PFSK-1 (cell line): ENCODE data around the gene LRRTM2.

ENCODE experiments used
- FOXP2 ChIP-seq: optimal IDR thresholded peaks from 2 replicates; pipeline ENCODE3; 2011; ENCODE audit warnings: borderline replicate concordance, control low read depth, inconsistent platforms; ENCODE audit not compliant: insufficient read depth; ENCODE audit errors: extremely low read length, extremely low read depth
- POLR2AphosphoS5 ChIP-seq: IDR thresholded peaks from 2 replicates; pipeline ENCODE4 v1.6.1; 2012; ENCODE audit warnings: low read depth, mild to moderate bottlenecking, control low read depth, low read length, moderate library complexity
- SIN3A ChIP-seq: IDR thresholded peaks from 2 replicates; pipeline ENCODE4 v1.6.1; 2012; ENCODE audit warnings: mild to moderate bottlenecking, low read length, moderate library complexity, borderline replicate concordance; ENCODE audit not compliant: insufficient read depth
- TAF1 ChIP-seq: IDR thresholded peaks from 2 replicates; pipeline ENCODE4 v1.6.1; 2012; ENCODE audit warnings: low read length, control low read depth, borderline replicate concordance; ENCODE audit not compliant: insufficient read depth
- TF ChIP-seq, protein P1 (sequence below), 2 experiments: IDR thresholded peaks; 2 replicates each; pipeline versions ENCODE4 v1.6.1 to v1.8.0; 2011 to 2012; ENCODE audit warnings: low read depth in 2 of 2, low read length in 2 of 2, control low read depth in 1 of 2, inconsistent platforms in 1 of 2, mild to moderate bottlenecking in 1 of 2, moderate library complexity in 1 of 2; ENCODE audit not compliant: insufficient read depth in 1 of 2

LRRTM2 gene

DNA sequence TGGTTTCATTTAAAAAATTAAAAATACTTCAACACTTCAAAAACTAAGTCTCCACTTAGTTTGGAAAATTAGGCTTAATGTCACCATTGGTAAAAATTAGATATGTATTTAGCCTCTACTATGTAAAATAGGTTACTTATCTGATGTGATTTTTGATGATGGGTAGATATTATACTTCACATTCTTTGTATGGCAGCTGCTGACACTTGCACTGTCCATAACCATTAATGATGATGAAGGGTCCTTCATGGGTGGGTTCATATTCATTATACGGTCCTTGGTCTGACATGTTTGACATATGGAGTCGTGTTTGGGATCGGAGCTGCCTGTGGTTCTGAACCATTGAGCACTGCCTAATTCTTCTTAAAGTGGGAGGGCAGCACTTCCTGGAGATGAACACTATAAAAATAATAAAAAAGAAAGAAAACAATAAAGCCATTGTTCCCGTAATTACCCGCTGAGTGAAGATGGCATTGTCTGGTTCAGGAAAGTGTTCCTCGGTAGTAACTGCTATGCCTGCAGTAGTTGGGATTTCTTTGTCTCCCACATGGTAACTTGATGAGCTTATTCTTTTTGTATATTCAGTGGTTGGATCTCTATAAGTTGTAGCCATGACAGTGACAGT lies 2.2 kb downstream of the LRRTM2 start:
- TF ChIP-seq FOXP2 (no peak), TAF1 (no peak), POLR2AphosphoS5 (no peak), SIN3A (no peak)
- TF ChIP-seq, protein P1, sequence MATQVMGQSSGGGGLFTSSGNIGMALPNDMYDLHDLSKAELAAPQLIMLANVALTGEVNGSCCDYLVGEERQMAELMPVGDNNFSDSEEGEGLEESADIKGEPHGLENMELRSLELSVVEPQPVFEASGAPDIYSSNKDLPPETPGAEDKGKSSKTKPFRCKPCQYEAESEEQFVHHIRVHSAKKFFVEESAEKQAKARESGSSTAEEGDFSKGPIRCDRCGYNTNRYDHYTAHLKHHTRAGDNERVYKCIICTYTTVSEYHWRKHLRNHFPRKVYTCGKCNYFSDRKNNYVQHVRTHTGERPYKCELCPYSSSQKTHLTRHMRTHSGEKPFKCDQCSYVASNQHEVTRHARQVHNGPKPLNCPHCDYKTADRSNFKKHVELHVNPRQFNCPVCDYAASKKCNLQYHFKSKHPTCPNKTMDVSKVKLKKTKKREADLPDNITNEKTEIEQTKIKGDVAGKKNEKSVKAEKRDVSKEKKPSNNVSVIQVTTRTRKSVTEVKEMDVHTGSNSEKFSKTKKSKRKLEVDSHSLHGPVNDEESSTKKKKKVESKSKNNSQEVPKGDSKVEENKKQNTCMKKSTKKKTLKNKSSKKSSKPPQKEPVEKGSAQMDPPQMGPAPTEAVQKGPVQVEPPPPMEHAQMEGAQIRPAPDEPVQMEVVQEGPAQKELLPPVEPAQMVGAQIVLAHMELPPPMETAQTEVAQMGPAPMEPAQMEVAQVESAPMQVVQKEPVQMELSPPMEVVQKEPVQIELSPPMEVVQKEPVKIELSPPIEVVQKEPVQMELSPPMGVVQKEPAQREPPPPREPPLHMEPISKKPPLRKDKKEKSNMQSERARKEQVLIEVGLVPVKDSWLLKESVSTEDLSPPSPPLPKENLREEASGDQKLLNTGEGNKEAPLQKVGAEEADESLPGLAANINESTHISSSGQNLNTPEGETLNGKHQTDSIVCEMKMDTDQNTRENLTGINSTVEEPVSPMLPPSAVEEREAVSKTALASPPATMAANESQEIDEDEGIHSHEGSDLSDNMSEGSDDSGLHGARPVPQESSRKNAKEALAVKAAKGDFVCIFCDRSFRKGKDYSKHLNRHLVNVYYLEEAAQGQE (IDR thresholded peaks at IDR 0.05; ENCODE audit: insufficient read depth in 1 of 2, low read depth in 2 of 2, low read length in 2 of 2): no peak

DNA sequence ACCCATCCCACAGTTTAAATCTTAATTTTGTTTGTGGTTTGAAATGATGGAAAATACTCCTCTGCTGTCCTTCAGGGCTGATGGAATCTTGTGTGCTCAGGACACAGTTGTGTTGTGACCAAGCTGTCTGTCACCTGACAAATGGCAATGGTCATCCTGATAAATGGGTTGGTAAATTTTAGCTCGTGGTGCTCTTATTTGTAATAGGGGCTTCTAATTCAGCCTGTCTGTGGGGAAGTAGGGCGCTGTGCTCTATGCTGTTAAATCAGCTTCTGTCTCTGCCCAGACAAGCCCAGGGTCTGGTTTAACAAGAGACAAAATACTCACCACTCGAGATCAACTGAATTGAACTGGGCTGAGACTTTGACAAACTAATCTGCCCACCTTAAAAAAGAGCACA lies 4.5 kb downstream of the LRRTM2 start:
- no peak for TF ChIP-seq SIN3A
- TF ChIP-seq, protein P1 (IDR thresholded peaks at IDR 0.05; ENCODE audit: insufficient read depth in 1 of 2, low read depth in 2 of 2, low read length in 2 of 2): no peak
- TF ChIP-seq POLR2AphosphoS5: no peak
- TF ChIP-seq TAF1: no peak
- TF ChIP-seq FOXP2: no peak

DNA sequence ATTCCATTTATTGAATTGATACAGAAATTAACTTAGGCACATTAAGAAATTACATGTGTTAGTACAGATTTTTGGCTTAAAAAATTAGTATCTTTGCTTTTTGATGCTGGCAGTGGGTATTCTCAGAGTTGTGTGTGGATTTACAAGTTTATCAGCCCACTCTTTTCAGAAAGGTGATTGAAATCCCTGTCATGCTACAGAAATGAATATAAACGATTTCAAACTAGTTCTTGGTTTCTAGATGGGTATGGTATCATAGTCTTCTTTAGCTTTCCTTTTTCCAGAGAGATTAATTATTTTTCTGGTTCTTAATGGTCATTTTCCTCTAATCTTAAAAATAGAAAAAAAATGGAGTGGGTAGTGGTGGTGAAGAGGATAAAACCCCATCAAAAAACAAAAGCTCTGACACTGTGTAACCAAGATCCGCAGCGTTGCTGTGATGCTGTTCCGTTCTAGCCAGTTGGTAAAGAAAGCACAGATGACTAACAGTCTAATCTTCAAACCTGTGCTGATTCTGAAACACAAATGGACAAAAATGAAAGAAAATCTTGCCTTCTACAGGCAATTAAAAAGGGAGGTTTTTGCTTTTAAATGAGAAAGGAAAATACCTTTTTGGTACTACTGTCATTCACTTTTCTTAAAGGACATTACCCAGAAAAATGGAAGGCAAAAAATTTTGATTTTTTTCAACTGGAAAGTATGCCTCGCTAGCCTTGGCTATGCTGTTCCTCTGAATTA lies 5.2 kb downstream of the LRRTM2 start:
- TF ChIP-seq SIN3A (no peak), TAF1 (no peak), POLR2AphosphoS5 (no peak), FOXP2 (no peak)
- TF ChIP-seq, protein P1 (IDR thresholded peaks at IDR 0.05; ENCODE audit: insufficient read depth in 1 of 2, low read depth in 2 of 2, low read length in 2 of 2): no peak

DNA sequence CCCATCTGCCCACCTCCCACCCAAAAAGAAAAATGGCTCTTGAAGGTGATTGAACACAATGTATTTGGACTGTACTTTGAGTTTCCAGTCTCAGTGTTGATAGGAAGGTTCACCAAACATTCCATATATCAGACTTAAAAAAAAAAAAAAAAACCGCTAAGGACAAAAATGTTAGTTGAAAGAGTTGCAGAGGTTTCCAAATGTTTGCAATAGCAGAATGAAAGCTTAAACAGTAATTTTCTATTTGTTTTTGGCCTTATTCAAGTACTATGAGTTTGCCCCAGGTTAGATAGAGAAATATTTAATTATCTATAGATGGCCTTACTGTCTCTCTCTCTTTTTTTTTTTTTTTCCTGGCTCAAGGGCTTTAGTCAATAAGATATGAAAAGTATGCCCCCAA lies 6.1 kb downstream of the LRRTM2 start:
- TF ChIP-seq, protein P1 (IDR thresholded peaks at IDR 0.05; ENCODE audit: insufficient read depth in 1 of 2, low read depth in 2 of 2, low read length in 2 of 2): no peak
- TF ChIP-seq TAF1: no peak
- TF ChIP-seq SIN3A: no peak
- no peak for TF ChIP-seq FOXP2
- TF ChIP-seq POLR2AphosphoS5: no peak
